ENCODE measurements around the gene BNIP3.

DNA sequence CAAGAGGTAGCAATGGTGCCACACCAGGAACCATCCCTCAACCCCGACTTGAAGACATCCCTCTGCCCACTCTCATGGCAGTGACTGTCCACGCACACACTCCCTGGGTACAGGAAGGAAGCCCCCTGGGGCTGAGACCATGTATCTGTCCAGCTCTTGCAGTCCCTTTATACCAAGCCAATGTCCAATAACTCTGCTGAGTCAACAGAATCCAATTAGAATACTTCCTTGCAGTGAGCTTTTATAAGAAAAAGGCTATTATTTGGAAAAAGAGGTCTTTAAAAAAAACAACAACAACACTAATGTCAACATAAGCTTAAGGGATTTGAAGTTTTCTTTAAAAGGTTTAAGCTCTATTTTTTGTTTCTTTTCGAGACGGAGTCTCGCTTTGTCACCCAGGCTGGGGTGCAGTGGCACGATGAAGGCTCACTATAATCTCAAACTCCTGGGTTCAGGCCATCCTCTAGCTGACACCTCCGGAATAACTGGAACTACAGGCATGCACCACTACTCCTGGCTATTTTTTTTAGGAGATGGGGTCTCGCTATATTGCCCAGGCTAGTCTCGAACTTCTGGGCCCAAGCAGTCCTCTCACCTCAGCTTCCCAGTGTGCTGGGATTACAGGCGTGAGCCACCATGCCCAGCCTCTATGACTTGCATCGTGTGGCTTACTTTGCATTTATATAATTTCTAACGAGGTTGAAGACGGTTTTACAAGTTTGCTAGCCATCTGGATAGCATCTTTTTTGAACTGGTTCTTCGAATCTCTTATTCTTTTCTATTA is 7.5 kb downstream of the BNIP3 start:
- TF ChIP-seq, protein P1, sequence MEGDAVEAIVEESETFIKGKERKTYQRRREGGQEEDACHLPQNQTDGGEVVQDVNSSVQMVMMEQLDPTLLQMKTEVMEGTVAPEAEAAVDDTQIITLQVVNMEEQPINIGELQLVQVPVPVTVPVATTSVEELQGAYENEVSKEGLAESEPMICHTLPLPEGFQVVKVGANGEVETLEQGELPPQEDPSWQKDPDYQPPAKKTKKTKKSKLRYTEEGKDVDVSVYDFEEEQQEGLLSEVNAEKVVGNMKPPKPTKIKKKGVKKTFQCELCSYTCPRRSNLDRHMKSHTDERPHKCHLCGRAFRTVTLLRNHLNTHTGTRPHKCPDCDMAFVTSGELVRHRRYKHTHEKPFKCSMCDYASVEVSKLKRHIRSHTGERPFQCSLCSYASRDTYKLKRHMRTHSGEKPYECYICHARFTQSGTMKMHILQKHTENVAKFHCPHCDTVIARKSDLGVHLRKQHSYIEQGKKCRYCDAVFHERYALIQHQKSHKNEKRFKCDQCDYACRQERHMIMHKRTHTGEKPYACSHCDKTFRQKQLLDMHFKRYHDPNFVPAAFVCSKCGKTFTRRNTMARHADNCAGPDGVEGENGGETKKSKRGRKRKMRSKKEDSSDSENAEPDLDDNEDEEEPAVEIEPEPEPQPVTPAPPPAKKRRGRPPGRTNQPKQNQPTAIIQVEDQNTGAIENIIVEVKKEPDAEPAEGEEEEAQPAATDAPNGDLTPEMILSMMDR (IDR thresholded peaks at IDR 0.05; ENCODE audit: poor library complexity) = no peak
- TF ChIP-seq EZH2 (IDR thresholded peaks at IDR 0.05; ENCODE audit: borderline replicate concordance) = no peak

Data from hepatocyte (in vitro differentiated cells).